Myocyte (in vitro differentiated cells): ENCODE measurements around the gene VGLL2. TPM values are rescaled to one million over a fixed set of nuclear protein-coding genes. Genes with fewer than 3 reads are reported as not detected.
A peak's percentile ranks its signal among the peaks of the same experiment; 100 is the strongest.
"Not testable (repeated sequence)": the region's sequence is repeated elsewhere in the genome, so short reads cannot be mapped to it uniquely, and the experiment has no call there.

Experiments
- DNase-seq: peaks from one replicate; pipeline ENCODE4 v3.0.0-alpha.2; 2012; ENCODE audit warnings: low read depth
- polyA plus RNA-seq: library from polyadenylated mRNA; unstranded; fragments of >200 nt; gene quantifications from one replicate; pipeline ENCODE4 v1.2.1, GENCODE V29; 2012; ENCODE audit warnings: missing spikeins
- total RNA-seq: library from RNA; depleted of rRNA; stranded (reverse); fragments of >200 nt; gene quantifications from 2 replicates; pipeline ENCODE4 v1.2.3, GENCODE V29; 2014

Gene VGLL2, protein sequence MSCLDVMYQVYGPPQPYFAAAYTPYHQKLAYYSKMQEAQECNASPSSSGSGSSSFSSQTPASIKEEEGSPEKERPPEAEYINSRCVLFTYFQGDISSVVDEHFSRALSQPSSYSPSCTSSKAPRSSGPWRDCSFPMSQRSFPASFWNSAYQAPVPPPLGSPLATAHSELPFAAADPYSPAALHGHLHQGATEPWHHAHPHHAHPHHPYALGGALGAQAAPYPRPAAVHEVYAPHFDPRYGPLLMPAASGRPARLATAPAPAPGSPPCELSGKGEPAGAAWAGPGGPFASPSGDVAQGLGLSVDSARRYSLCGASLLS
- total RNA-seq, result 5.7 and 24.4 TPM in 2 replicates
- polyA plus RNA-seq, result 17.3 TPM

DNA sequence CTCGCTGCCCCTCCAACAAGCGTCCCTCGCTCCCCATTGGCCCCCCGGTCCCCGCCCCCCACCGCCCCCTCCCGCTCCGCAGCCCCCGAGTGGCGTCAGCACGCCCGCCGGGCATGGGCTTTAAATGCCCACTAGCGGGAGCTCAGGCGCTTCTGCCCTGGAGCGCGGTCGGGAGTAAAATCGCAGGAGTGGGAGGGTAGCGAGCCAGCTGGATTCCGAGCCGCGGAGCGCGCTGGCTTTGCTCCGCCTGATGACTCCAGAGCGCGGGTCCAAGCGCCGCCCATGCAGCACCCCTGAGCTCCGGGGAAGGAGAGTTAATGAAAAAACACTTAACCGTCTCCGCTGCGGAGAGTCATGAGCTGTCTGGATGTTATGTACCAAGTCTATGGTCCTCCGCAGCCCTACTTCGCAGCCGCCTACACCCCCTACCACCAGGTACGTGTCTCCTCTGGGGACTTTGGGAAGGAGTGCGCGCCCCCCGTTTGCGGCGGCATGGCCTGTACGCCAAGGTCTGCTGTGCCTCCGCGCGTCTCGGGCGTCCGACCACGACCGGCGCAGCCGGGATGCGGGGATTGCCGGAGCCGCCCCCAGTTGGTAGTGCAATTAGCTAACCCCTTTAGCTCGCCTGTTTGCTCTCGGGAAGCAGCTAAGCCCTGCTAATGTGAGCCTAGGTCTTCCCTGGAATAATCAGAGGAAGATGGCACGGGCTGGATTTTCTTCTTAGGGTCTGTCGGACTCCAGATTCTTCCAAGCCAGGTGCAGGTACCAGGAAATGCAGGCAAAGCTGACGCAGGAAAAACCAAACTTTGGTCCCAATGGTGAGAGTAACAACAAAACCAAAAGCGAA, at the start of gene VGLL2:
TSS of gene VGLL2 (plus strand) at position 149 of the 847 bp plus-strand sequence. CDS start at position 355, 206 bp downstream.
- peak; percentile 95 for DNase-seq

DNA sequence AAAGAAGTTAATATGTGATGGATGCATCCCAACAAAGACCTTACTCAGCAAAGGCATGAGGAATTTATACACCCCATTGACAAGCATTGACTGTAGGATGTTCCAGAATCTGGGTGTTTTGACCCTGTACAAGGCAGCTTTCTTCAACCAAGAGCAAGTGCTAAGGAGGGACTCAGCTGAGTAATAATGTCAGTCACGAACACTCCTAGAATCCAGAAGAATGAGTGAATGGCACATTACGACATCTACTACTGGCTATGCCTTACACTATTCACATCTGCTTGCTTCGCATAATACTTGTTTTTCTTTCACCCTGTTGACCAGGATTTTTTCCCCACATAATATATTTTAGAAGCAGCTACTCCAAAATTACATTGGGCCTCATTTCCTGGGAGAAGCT, 42.5 kb upstream of the VGLL2 start:
- no peak for DNase-seq

DNA sequence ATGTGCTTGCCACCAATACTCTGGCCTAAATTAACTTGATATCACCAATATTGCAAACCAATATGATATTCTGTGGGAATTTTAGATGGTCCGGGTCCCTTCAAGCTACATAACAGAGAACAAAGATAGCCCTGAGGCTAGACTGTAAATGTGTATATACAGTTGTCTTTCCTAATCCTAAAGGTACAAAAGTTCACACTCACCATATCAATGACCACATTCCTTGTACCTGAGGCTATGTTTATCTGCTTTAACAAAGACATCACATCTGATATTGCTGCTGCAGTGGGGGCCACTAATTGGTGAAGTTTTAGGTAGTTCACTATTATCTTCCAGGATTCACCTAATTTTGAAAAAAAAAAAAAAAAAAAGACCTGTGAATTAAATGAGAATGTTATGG, 38.6 kb upstream of the VGLL2 start:
- no peak for DNase-seq

DNA sequence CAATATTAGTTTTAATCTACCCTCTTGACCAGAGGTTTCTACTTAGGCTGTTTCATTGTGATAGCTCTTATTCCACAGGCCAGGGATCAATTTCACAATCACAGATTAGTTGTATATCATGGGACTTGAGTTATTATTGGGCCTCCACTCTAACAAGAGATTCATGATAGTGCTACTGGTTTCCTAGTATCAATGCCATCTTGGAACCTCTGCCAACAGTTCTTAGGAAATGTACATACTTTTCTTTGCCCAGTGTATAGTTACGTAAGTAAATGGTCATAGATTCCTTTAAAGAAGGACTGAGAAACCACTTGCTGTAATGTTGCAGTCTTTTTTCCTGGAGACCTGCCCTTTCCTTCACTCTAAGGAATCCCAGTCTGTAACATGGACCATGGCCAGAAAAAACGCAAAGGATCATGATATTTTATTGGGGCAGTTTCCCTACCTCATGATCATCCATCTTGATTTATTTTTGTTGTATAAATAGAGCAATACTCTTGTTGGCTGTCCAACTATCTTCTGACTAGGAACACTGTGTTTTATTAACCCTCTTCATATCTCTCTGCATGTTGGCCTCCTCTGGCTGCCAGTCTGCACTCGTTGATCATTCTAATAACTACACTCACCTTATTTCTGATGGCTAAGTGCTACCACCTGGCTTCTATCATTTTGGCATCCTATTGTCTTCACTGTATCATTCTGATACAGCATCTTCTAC, 38.0 kb upstream of the VGLL2 start:
- DNase-seq, result no peak

DNA sequence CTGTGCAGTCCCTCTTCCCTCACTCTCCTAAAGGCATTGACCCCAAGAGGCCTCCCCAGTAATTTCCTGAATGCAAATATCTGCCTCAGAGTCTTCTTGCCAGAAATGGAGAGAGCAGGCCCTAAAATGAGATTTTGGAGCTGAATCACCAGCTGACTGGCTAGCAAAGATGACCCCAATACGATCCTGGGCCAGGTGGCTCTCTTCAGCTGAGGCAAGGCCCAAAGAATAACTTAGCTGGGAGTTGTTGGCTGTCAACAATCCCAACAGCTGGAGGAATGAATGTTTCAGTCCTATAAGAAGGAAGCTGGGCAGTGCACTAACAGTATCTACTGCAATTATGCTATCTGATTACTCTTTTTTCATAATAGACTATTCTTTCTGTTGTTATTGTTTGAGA, 37.2 kb upstream of the VGLL2 start:
- DNase-seq, result no peak

DNA sequence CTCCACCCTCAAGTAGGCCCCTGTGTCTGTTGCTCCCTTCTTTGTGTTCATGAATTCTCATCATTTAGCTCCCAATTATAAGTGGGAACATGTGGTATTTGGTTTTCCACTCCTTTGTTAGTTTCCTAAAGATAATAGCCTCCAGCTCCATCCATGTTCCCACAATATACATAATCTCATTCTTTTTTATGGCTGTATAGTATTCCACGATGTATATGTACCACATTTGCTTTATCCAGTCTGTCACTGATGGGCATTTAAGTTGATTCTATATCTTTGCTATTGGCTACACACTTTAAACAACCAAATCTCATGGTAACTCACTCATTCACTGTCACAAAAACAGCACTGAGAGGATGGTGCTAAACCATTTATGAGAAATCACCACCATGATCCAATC, 35.5 kb upstream of the VGLL2 start:
- no peak for DNase-seq

DNA sequence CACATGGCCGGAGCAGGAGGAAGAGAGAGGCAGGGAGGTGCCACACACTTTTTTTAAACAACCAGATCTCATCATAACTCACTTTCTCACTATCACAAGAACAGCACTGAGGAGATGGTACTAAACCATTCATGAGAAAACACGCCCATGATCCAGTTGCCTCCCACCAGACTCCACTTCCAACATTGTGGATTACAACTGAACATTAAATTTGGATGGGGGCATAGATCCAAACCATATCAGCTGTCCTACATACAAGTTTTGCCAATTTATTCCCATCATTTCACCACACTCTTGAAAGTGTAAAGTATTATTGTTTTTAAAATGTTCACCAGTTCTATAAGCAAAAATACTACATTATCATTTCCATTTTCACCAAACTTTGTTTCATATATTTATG, 33.9 kb upstream of the VGLL2 start:
- DNase-seq, result peak; percentile 76

DNA sequence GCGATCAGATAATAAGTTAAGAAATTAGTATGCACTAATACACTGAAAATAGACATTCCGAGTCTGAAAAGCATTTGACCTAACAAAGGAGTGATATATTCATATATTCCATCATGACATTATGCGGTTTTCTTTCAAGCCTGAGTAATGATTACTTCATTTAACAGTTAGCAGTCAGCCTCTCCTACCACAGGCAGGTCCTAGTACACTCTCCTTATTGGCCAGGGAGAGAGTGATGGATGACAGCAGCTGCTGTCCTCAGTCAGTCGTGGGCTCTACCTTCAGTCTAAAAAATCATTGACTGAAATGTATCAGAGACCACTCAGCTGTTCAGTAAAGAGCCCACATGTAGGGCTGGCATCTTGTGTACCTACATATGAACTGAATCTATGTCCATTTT, 33.2 kb upstream of the VGLL2 start:
- DNase-seq, result peak; percentile 97

DNA sequence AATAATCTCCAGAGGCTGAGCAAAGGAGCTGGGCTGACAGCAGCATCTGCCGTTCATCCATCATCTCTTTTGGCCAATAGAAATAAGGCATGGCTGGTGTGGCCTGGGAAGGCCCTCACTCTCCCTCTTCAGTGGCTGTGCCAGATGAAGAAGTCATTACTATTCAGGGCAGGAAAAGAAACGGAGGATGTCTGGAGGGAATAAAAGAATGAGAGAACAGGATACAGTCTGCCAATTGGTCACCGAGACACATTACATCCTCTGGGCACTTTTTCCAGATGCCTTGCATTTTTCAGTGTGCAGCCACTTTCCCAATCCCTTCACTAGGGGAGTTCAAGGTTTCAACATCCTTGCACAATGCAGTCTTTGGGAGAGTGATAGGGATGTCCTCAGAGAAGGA, 32.2 kb upstream of the VGLL2 start:
- DNase-seq, result peak; percentile 92

DNA sequence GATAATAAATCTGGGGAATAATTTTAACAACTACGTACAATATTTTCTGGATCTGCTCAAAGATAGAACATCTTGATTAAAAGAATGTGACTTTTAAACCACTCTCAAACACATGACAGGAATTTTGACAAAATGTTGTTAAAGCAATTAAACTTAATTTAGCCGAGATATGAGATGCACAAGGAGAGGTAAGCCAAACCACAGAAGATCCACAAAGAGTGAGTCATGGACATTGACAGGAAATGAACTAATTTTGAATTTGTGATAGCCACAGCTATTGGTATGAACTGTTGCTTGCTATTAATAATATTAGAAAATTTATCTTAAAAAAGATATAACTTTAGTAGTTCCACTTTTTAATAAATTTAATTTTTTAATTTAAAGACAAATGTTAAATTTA, 27.8 kb upstream of the VGLL2 start:
- DNase-seq, result peak; percentile 71

DNA sequence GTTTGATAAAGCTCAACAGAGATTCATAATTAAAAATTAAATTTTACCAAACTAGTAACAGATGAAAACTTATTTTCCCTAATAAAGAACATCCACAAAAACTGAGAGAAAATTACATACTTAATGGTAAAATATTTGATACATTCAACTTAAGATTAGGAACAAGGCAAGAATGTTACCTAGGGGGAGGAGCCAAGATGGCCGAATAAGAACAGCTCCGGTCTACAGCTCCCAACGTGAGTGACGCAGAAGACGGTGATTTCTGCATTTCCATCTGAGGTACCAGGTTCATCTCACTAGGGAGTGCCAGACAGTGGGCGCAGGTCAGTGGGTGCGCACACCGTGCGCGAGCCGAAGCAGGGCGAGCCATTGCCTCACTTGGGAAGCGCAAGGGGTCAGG, 20.8 kb upstream of the VGLL2 start:
- not testable (repeated sequence) for DNase-seq

DNA sequence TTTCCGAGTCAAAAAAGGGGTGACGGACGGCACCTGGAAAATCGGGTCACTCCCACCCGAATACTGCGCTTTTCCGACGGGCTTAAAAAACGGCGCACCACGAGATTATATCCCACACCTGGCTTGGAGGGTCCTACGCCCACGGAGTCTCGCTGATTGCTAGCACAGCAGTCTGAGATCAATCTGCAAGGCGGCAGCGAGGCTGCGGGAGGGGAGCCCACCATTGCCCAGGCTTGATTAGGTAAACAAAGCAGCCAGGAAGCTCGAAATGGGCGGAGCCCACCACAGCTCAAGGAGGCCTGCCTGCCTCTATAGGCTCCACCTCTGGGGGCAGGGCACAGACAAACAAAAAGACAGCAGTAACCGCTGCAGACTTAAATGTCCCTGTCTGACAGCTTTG, 20.4 kb upstream of the VGLL2 start:
- not testable (repeated sequence) for DNase-seq

DNA sequence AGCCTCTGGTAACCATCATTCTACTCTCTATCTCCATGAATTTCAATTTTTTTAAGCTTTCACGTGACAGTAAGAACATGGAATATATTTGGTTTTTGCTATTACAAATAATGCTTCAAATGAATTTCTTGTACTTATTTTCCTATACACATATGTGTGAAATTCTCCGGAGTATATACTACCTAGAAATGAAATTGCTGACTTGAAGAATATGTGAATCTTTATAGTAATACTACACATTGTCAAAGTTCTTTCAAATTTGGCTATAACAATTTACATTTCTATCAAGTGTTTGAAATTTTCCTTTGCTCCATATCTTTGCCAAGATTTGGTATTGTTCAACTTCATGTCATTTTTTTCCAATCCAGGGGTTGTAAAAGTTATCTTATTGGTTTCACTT, 11.6 kb upstream of the VGLL2 start:
- DNase-seq, result no peak

DNA sequence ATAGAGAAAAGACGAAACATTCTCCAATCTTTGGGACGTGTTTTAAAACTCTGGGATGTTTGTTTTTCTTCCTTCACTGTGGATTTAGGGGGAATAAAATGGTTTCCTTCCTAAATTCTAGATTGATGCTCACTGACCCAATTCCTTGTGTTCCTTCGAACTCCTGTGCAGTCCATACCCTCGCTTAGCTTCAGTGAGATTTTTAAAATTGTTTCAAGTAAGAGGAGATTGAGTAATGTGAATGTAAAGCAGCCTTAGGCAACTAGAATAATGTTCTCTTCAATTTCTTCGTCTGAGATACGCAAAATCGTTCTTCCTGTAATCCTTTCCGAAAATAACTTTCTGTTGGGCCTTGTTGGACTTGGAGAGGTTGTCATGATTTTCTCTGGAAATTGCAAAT, 2.6 kb upstream of the VGLL2 start:
- DNase-seq, result no peak

DNA sequence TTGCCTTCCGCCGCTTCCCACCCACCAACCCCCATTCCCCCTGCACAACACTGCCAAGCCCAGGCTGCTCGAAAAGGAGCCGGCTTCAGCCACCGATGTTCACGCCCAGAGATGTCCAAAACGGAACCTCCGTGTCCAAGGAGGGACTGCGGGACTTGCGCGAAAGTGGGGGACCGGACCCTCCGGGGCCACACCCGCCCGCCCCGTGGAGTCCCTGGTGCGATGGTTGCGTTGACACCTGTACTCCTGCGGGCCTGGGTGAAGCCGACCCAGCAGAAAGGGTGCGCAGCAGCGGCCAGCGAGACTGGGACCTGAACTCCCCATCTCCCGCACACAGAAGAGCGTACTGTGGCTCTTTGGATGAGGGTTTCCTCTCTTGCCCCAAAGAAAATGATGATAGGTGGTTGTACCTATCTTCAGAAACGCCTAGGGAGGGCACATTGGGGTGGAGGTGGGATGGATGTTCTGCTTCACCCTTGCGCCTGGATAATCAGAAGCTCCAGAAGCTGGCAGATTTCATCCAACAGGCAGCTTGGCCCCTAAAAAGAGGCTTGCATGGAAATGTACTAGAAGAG, 1.9 kb upstream of the VGLL2 start:
- DNase-seq, result no peak

DNA sequence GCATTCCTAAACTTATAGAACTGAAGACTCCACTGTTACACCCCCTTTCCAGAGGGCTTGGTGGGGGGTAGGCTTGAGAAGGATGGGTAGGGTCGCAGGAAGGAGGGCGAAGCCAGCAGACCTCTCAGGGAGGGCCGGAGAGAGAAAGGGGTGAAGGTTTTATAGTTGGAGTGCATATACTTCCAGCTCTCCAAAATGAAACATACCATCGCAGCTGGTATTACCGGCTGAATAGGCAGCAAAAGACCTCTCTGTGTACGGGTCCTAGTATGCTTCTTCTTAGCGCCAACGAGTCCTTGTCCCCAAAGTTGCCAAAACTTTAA, 1.0 kb upstream of the VGLL2 start:
- DNase-seq, result no peak

DNA sequence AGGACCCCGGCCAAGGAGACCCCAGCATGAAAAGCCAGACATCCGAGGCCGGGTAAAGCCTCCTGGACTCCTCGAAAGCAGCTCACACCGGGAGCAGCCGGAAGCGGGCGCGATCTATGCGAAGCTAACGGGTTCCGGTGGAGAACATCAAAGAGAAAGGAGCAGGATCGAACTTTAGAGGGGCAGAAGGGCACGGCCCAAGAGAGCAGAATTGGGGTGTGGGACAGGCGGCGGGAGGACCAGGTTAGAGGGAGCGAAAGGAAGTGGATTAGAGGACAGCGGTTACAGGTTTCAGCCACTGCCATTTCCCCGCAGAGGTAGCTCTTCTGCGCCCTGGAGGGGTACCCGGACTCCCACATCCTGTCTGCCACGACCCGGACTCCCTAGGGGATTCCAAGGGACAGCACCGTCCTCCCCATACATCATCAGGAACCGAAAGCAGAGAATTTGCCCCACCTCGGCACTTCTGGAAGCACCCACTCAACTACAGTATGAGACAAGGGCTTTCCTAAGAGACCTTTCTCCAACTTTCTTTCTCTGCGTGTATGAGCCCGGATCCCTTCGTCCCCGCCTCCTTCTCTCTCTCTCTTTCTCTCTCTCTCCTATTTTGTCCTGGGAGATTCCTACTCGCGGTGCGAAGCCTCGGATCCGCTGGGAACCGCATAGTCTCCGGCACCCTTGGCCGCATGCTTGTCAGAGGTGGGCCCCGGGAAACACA, 507 bp upstream of the VGLL2 start:
- no peak for DNase-seq

DNA sequence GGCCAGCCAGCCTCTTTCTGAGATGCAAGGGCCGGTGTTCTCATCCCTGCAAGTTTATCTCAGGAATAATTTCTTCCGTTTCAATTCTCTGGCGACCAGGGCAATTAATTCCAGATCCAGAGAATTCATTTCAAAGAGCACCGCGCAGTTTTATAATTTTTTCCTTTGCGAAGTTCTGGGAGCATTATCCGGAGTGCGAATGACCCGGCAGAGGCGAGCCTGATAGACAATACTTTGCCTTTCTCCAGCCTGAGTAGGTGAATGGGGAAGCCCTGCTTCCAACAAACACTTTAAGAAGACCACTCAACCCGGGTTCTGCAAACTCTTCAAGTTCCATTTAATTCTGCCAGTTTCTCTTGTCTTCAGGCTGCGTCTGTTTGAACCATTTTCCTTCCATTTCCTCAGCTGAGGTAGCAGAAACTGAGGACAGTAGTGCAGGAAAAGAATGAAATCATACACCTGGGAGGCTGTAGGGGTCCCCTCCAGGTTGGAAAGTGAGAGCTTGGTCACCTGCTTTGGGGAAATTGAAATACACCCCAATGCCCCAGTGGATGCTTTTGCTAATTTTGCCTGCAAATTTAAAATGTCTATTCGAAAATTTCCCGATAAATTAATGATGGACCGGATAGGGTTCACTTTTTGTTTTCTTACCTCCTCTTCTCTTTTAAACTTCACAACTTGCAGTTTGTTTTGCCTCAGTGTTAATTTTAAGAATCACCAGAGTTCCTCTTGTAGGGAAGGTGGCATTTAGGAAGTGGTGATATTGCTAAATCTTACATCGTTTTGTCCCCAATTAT, 1.1 kb downstream of the VGLL2 start:
- DNase-seq, result no peak

DNA sequence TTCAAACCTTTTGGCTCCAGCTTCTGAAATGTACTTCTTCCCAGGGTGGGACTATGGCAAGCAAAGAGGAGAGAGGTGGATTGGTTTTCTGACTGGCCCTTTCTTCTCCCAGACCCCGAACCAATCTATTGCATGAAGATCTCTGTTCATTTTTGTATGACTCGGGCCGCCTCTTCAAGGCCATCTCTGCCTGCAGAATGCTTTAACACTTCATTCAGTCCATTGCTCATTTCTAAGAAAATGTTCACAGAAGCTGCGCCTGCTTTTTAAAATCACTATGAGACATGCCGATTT, 1.6 kb downstream of the VGLL2 start:
- DNase-seq, result no peak

DNA sequence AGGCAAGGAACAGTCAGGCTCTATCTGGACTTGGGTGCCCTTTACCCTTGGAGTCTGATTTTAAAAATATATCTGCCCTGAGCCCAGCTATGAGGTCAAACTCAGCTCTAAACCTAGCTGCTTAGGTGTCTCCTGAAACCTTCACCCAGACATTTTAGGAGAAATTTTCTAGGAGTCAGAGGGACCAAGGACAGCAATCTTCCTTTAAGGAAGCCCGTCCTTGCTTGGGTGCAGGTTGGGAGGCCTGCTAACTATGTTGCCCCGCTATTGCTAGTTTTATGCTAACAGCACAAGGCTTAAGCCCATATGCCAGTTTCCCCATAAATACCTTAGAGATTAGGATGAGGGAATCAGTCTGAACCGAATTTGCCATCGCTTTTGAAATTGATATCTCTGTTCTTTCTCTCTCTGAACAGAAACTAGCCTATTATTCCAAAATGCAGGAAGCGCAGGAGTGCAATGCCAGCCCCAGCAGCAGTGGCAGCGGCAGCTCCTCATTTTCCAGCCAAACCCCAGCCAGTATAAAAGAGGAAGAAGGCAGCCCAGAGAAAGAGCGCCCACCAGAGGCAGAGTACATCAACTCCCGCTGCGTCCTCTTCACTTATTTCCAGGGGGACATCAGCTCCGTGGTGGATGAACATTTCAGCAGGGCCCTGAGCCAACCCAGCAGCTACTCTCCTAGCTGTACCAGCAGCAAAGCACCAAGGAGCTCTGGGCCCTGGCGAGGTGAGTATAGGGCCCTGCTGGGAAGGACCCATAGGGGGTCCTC, 2.6 kb downstream of the VGLL2 start:
- DNase-seq, result no peak
